ENCODE data around the gene SC5D.

SC5D gene

DNA sequence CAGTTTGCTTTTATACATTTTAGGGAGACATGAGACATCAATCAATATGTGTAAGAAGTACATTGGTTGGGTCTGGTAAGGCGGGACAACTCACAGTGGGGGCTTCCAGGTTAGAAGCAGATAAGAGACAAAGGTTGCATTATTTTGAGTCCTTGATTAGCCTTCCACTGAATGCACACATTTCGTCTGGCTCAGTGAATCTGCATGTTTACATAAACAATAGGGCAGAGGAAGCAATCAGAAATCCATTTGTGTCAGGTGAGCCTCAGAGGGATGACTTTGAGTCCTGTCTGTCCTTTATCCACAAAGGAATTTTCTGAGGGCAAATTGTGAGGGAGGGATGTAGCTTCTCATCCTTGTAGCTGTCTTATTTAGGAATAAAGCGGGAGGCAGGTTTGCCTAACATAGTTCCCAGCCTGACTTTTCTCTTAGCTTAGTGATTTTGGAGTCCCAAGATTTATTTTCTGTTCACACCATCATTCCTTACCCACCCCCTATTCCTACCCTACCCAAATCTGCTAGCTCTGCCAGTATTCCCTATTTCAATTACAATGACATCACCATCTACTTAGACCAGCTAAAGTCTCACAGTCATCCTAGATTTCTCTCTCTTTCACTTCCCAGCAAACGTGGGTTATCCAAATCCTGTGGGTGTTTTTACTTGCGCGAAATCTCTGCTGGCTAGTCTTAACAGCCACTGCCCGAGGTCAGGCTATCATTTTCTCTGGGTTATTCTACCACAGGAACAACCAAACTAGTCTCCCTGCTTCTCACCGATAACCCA lies 2.9 kb downstream of the SC5D start:
- DNase-seq: no peak

DNA sequence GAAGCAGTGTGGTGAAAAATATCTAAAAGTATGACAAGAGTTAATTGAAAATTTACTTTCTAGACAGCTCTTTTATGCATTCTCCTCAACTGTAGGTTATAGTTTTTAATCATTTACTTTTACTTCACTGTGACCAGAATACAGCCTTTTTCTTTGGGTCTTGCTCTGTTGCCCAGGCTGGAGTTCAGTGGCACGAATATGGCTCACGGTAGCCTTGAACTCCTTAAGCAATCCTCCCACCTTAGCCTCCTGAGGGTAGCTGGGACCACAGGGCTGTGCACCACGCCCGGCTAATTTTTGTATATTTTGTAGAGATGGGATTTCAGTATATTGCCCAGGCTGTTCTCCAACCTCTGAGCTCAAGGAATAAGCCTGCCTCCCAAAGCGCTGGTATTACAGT lies 5.3 kb downstream of the SC5D start:
- no peak for DNase-seq

DNA sequence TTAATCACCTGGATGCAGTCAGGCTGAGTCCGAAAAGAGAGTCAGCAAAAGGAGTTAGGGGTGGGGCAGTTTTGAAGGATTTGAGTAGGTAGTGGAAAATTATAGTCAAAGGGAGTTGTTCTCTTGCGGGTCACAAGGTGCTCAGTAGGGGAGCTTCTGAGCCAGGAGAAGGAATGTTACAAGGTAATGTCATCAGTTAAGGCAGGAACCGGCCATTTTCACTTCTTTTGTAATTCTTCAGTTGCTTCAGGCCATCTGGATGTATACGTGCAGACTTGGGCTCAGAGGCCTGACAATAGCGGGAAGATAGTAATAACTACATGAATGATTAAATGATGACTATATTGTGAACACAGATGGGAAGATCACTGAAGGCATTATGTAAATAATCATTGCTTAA lies 6.2 kb downstream of the SC5D start:
- DNase-seq: no peak

DNA sequence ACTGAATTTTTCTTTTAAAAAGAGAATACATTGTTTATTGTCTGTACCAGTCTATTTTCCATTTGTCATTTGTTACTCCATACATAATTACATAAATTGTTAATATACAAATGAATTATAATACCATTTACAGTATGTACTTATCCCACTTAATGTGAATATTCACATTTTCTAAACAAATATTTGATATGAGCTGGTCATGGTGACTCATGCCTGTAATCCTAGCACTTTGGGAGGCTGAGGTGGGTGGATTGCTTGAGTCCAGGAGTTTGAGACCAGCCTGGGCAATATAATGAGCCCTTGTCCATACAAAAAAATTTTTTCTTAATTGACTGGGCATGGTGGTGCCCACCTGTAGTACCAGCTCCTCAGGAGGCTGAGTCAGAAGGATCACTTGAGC lies 6.8 kb downstream of the SC5D start:
- no peak for DNase-seq

DNA sequence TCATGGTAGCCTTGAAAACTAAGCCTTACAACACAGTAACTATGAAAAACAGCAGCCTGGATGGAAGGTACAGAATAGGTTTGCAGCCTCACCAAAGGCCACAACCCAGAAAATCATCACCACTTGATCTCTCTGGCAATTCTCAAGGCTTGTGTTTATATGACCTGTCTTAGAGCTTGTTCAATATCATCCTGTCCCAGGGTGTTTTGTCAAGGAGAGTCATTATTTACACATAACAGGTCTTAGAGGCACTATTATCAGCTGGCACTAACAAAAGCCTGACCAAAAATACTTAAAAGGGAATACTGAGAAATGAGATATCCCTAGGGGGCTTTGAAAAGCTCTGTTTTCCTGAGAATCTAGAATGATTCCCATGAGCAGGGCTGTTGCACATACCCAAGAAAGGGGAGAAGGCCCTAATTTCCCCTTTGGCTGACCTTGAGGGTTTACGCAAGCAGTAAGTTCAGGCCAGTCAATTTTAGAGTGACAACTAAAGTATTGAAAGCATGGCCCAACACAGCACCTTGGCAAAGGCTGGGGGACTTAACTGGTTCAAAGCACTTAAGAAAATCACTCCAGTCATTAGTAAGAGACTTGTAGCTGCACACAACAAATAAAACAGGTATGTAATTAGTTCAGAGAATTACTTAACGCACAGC lies 7.9 kb downstream of the SC5D start:
- DNase-seq: no peak

DNA sequence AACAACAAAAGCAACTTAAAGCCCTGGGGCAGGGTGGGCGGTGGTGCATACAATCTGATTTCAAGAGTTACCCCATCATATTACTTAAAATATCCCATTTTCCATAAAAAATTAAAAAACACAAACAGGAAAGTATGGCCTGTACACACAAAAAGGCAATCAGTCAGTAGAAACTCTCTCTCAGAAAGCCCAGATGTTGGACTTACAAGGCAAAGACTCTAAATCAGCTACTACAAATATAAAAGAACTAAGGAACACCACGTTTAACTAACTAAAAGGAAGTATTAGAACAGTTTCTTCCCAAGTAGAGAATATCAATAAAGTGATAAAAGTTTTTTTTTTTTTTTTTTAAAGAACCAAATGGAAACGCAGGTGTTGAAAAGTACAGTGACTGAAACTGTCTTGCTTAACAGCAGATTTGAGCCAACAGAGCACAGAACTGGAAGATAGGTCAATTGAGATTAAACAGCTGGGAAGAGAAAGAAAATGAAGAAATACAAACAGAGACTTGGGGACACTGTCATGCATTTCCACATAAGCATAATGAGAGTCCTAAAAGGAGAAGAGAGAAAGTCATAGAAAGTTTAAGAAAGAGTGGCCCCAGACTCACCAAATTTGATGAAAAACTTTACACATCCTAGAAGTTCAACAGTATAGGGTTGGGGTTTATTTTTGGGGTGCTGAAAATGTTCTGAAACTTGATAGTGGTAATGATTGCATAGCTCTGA lies 8.6 kb downstream of the SC5D start:
- no peak for DNase-seq

DNA sequence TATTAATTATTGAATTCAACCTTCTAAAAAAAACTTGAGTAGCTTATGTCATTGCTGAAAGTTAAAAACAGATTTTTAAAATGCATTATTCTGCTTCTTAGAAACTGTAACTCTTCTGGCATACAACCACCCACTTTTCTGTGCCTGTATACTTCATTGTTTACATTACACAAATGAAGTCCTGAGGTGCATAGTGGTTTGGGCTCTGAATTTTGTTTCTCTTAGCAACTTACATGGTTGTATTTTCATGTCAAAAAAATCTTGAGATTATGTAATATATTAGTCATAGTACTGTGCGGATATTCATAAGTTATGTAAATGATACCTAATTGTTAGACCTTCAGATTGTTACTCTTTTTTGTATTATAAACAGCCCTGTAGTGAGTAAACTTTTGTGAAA lies 12.2 kb downstream of the SC5D start:
- no peak for DNase-seq

DNA sequence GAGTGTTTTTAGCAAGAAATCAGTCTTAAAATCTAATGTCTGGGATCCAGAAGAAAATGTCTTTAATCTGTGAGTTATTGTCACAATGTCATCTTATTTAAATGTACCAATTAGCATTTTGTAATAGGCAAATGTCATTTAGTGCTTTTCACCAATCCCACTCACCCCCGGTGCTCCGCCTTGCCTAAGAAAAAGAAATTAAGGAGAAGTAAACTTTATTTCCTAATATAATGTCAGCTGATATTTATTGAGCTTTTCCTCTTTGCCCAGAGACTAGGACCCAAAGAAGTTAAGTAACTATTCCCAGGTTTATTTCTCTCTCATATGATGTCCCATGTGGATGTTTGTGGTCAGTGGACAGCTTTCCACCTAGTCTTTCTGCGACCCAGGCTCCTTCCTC lies 16.2 kb downstream of the SC5D start:
- DNase-seq: no peak

DNA sequence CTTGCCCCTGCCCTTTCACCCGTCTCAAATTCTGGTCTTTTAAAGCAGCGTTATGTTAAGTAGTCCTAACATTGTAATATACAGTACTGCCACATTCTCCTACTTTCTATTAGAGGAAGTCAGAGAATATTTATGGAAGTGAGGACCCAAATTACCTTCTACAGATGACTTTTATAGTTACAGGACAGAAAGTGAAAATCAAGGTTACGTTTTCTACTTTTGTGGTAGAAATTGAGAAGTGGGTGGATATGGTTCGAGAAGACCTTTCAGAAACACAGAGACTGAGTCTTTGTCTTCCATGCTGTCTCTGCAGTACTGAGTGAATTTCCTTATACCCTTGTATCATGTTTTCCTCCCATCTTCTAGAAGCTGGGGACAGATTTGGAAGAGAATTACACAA lies 17.1 kb downstream of the SC5D start:
- DNase-seq: no peak

DNA sequence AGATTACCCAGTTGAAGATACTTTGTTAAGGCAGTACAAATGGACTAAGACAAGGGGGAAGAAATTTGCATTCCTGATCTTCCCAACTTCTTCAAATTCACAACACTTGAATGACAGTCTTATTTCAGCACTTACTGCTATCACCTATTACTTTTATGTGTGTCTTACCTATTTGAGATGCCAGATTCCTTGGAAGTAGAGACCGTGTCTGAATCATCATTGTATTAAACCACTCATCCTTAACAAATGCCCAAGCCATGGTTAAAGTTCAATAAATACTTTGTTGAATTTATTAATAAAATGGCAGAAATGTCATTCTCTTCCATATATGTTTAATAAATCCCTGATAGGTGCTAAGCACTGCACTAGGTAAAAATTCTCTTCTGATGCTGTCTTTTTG lies 18.3 kb downstream of the SC5D start:
- no peak for DNase-seq

DNA sequence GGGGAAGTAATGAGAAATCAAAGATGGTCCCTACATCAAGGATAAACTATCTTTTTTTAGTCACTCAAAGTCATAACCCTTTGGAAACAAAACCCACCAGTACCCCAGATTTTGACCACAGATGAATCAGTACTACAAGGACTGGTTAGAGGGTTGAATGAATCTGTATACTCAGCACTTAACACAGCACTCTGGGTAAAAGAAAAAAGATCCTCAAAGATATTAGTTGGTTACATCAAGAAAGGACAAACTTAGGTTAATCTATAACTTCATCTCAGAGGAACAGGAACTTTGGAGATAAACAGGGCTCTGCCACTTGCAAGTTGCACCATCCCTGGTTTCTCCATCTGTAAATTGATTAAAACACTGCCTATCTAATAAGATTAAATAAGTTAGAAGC lies 18.8 kb downstream of the SC5D start:
- no peak for DNase-seq

DNA sequence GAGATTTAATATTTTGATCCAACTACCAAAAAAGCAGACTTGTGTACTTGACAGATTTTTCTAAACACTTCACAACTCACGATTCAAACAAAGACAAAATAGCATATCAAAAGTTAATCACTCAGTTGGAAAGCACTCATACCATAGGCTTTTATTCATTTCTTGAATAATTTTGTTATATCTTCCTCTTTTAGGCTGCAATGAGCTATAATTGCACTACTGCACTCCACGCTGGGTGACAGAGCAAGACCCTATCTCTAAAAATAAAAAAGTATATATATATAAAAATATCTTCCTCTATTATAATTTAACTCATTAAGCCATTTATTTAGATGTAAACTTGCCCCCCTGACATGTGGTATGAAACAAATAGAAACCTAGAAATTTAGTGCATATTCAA lies 19.9 kb downstream of the SC5D start:
- DNase-seq: no peak

DNA sequence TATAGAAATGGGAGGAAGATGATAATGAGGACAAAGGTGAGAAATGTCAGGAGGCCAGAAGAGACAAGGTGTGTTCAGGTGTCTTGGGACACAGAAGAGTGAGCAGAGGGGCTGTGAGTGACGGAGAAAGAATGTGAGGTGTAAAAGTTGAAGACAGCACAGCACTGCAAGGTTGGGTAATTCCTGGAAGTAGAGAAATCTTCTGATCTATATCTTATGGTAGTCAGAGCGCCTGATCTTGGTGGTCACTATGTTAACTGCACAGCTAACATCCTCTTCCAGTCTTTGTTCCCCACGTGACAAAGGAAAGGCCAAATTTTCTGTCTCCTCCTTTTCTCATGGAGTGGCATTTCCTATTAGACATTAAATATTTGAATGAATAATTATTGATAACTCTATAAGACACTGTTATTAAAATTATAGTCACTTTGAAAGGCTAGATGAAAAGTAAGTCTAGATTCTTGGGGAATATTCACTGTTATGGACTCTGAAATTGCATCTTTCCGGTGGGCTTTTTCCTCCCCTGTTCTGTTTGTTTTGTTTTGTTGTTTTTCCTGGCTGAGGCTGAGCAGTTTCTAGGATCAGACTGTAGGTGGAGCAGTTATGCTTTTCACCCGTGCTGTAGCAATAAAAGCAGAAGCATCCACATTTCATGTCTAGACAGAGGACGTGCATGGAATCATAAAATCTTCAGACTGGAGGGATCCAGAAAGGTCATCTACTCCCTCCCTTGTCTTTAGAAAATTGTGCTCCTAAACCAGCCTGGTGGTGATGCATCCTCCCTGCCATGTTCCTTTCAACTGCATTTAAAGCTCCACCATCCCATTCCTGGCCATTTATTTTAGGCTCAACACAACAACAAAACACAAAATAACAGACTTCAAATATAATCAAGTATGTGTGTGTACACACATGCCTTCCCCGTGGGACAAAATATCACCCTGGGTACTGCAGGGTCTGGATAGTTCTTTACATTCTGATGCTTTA lies 26.6 kb downstream of the SC5D start:
- no peak for DNase-seq

DNA sequence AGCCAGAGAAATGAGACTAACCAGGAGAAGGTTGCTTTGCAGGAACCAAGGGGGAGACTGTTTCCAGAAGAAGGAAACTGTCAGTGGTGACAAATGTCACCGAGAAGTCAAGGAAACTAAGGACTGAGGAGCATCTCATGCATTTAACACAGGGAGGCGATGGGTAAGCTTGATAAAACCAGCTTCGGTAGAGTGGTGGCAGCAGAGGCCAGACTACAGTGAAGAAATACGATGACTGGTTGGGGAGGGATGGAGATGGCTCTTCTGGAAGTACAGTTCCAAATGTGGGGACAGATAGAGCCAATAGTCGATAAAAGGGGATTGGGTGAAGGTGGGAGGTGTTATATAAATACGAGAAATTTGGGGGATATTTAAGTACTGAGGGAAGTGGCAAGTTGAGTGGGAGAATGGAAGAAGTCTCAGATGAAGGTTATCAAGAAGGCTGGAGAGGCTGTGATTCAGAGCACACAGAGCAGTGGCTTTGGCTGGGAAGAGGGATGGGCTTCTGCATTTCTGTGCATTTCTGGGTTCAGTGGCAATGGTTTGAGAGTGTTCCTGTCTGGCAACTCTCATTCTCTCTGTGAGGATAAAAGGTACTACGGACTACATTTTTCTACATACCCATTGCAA lies 29.2 kb downstream of the SC5D start:
- peak; percentile 20 to 35 for DNase-seq

DNA sequence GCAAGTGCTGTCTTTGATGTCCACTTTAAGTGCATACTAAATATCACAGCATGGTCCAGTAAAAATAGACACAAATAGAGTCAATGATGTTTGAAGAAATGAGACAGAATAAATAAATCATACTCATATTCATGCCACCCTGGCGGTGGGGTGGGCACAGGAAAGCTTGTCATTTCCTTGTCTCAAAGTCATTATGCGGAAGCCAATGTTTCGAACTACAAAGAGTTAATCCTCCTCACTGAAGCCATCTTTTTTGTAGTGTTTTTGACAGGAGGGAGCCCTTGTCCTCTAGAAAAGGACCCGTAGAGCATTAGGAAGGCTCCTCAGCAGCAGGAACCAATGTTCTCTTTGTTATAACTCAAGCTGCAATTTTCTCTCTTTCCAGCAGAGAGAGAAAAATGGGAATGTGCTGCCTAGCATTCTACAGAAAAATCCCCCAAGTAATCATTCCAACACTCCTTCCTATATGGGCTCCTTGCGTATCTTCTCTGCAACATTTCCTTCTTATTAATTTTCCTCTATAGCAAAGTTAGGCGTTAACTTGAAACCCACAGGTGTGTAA lies 30.6 kb downstream of the SC5D start:
- DNase-seq: no peak

DNA sequence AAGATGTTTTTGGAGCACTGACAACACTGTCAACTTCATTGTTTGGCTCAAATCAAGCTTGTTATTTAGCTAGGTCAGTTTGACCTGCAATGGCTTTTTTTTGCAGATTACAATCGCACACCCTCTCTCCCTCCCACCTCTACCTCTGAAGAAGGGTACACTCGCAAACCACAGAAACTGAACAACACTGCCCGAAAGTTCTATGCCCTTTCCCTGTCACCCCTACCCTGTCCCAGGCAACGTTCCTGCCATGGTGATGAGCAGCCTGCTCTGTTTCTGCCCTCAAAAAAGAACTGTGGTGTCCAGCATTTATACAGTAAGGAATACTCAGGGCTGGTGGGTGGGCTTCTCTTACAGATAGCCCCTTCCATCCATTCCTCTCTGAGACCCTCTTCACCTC lies 33.7 kb downstream of the SC5D start:
- DNase-seq: no peak

DNA sequence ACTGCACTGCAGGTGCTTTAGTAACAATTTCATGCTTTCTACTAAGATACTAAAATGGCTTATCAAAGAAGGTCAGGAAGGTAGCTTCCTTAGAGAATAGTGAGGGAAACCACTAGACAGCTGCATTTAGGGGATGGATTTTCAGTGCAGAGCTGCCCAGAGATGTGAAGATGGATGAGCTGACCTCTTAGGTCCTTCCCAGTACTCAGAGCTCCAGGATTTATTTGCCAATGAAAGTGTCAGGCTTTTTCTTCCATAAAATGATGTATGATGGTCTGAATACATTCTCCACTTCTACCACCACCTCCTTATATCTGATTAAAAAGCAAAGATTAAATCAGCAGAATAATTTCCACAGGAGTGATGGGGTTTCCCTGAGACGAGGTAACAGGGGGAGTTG lies 35.0 kb downstream of the SC5D start:
- DNase-seq: no peak

DNA sequence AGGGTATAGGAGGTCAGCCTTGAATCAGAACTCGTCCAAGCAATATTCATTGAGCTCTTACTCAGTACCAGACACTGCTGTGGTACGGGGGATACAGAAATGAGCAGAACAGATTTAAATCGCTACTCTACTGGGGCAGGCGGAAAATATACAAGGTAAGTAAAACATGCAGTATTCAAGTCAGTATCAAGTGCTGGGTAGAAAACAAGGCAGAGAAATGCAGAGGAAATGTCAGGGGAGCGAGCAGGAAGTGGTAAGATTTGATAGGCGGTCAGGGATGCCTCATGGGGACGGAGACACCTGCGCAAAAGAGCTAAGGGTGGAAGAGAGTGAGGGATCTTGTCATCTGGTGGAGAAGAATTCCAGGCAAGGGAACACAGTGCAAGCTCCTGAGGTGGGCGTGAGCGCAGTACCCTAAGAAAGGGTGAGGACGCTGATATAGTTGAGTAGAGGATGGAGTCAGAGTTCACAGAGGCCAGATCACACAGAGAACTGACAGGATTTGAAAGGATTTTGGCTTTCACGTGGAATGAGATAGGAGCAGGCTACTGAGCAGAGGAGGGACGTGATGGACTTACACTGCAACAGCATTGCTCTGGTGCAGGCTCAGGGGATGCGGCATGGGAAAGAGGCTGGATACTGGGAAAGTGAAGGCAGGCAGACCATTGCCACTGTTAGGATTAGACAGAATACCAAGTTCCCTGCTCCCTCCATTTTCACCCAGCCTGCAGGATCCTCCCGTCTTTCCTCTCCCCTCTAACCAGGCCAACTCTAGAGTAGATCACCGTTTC lies 35.8 kb downstream of the SC5D start:
- DNase-seq: peak; percentile 18 to 37

DNA sequence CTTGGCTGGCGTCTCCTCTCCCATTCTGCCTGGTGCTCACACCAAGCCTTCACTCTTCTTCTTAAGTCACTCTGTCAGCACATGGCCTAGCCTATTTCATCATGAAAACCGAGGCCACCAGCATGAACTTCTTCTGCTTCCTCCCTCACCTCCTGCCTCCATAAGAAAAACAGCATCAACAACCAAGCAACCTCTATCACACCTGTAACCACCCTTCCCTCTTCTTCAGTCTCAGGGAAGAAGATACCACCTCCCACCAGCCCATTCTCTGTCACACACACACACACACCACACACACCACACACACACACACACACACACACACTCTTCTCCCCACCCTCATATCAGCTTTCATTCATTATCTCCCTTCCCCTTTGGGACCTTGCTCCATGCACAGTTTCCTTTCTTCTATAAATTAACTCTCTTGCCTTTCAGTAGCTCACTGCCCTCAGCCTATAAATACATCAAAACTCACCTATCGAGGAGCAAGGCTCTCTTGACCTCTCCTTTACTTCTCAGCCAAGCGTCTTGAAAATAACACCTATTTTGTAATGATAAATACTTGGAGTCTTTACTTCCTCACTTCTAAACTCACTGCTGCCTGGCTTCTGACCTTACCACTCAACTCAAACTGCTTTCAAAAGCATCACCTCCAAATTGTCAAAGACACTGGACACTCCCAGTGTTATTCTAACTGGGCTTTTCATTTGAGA lies 36.6 kb downstream of the SC5D start:
- no peak for DNase-seq

DNA sequence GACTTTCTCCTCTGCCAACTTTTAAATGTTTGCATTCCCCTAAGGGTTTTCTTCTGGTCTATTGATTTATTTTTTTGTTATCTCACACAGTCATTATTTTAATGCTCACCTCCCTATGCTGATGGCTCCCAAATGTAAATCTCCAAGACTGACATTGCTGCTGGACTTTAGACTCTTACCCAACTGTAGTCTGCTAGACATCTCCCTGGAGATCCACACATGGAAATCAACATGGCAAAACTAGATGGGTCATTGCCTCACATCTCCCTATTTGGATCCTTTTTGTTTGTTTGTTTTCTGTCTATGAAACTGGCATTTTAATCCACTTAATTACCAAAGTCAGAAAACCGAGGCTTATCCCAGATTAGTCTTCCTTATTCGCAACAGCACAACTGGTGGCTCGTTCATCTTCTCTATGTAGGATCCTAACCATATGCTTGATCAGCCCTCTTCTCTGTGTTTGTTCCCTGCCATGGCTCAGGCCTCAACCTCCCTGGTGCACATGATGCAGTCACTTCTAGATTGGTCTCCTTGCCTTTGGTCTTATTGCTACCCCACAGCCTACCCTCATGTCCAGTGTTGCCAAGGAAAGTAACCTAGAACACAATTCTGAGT lies 37.3 kb downstream of the SC5D start:
- DNase-seq: no peak
